ENCODE results near the gene GRK5.

Gene GRK5

DNA sequence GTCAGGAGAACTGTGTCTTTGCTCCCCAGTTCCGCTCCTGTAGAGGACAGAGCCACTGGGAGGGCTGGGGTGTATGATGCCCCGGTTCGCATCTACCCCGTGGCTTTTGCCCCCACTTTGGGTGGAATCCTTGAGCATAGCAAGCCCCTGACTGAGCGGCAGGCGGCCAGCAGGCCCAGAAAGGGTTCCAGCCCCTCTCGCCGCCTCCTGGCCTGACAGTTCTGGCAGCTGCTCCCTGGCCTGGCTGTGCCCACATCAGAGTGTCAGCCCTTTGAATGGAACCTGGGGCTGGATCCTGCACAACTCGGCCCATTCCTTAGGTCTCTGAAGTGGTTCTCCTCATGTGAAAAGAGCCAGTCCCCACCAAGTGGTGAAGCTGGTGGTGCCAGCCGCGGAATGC lies 106.7 kb downstream of the GRK5 start:
- Histone ChIP-seq H3K79me1 (ENCODE audit: low read depth, low read length) (peaks cover 3% of the 10 kb centered on the region), H3K27ac (replicated peaks; ENCODE audit: low read length) (no peak overlapping the region), H3K4ac (ENCODE audit: low read length) (no peak overlapping the region), H3K23ac (ENCODE audit: low read depth, low read length, poor library complexity) (no peak overlapping the region), H2BK5ac (ENCODE audit: low read length) (peak overlapping the region; percentile 44), H2BK120ac (ENCODE audit: low read depth, low read length) (peak overlapping the region; percentile 36), H3K14ac (ENCODE audit: low read length) (no peak overlapping the region), H3K9ac (ENCODE audit: low read depth, low read length, poor library complexity) (no peak overlapping the region), H3K27me3 (ENCODE audit: control insufficient read depth in 3 of 3, insufficient read depth in 3 of 3, low read depth in 1 of 3, low read length in 3 of 3) (no peaks in the 10 kb centered on the region), H3K36me3 (replicated peaks in 1 of 2; ENCODE audit: control insufficient read depth in 2 of 2, insufficient read depth in 2 of 2, low read length in 2 of 2) (no peaks in the 10 kb centered on the region), H2AK5ac (ENCODE audit: low read depth, low read length) (peak overlapping the region; percentile 74), H3K9me3 (replicated peaks in 1 of 2; ENCODE audit: control insufficient read depth in 2 of 2, insufficient read depth in 1 of 2, low read depth in 1 of 2, low read length in 2 of 2) (no peaks in the 10 kb centered on the region), H2BK15ac (ENCODE audit: low read length) (peak overlapping the region; percentile 82), H3K4me2 (ENCODE audit: insufficient read depth, low read length, poor library complexity, severe bottlenecking) (no peak overlapping the region), H4K8ac (ENCODE audit: low read depth, low read length) (no peak overlapping the region), H3K4me1 (ENCODE audit: control insufficient read depth in 2 of 2, insufficient read depth in 1 of 2, low read depth in 1 of 2, low read length in 2 of 2) (peaks cover 43 to 48% of the 10 kb centered on the region in 2 donors), H2BK12ac (ENCODE audit: low read length) (no peak overlapping the region), H4K91ac (ENCODE audit: low read depth, low read length, poor library complexity) (no peak overlapping the region), H3K18ac (ENCODE audit: low read length) (peak overlapping the region; percentile 76), H2AFZ (ENCODE audit: low read length) (no peak overlapping the region), H3K4me3 (ENCODE audit: low read length in 2 of 2) (no peak overlapping the region)
- no CpG with 5 or more reads among the region's 11 CpGs for WGBS, 2 donors (ENCODE audit: extremely low coverage in 2 of 2, insufficient read length in 2 of 2, insufficient replicate concordance in 1 of 2)
- DNase-seq (ENCODE audit: low spot score) = no peak

- Histone ChIP-seq H3K4me3 (ENCODE audit: low read length in 2 of 2) (no peak overlapping the region), H3K27ac (replicated peaks; ENCODE audit: low read length) (no peak overlapping the region), H3K18ac (ENCODE audit: low read length) (peak overlapping the region; percentile 76), H3K27me3 (ENCODE audit: control insufficient read depth in 3 of 3, insufficient read depth in 3 of 3, low read depth in 1 of 3, low read length in 3 of 3) (no peaks in the 10 kb centered on the region), H2BK120ac (ENCODE audit: low read depth, low read length) (peak overlapping the region; percentile 36), H2AFZ (ENCODE audit: low read length) (no peak overlapping the region), H3K14ac (ENCODE audit: low read length) (no peak overlapping the region), H3K23ac (ENCODE audit: low read depth, low read length, poor library complexity) (no peak overlapping the region), H3K9ac (ENCODE audit: low read depth, low read length, poor library complexity) (no peak overlapping the region), H3K4me2 (ENCODE audit: insufficient read depth, low read length, poor library complexity, severe bottlenecking) (no peak overlapping the region), H3K4me1 (ENCODE audit: control insufficient read depth in 2 of 2, insufficient read depth in 1 of 2, low read depth in 1 of 2, low read length in 2 of 2) (peaks cover 44 to 49% of the 10 kb centered on the region in 2 donors), H3K79me1 (ENCODE audit: low read depth, low read length) (peaks cover 5% of the 10 kb centered on the region), H3K4ac (ENCODE audit: low read length) (no peak overlapping the region), H3K36me3 (replicated peaks in 1 of 2; ENCODE audit: control insufficient read depth in 2 of 2, insufficient read depth in 2 of 2, low read length in 2 of 2) (no peaks in the 10 kb centered on the region), H4K8ac (ENCODE audit: low read depth, low read length) (no peak overlapping the region), H2BK12ac (ENCODE audit: low read length) (peak overlapping the region; percentile 46), H4K91ac (ENCODE audit: low read depth, low read length, poor library complexity) (no peak overlapping the region), H2BK15ac (ENCODE audit: low read length) (peak overlapping the region; percentile 82), H3K9me3 (replicated peaks in 1 of 2; ENCODE audit: control insufficient read depth in 2 of 2, insufficient read depth in 1 of 2, low read depth in 1 of 2, low read length in 2 of 2) (no peaks in the 10 kb centered on the region), H2BK5ac (ENCODE audit: low read length) (peak overlapping the region; percentile 31), H2AK5ac (ENCODE audit: low read depth, low read length) (peak overlapping the region; percentile 36)
- WGBS, 2 donors (ENCODE audit: extremely low coverage in 2 of 2, insufficient read length in 2 of 2, insufficient replicate concordance in 1 of 2) = no CpG with 5 or more reads among the region's 7 CpGs
- no peak for DNase-seq (ENCODE audit: low spot score)
These were observed 107.1 kb downstream of the GRK5 start for GRCh38 chr10:119314486-119314885.

GRCh38 chr10:119315128-119316001 lies 108.0 kb downstream of the GRK5 start:
- no peak overlapping the region for H3K14ac ChIP-seq (ENCODE audit: low read length)
- peak overlapping the region; percentile 35 for H3K27ac ChIP-seq (replicated peaks; ENCODE audit: low read length)
- H4K91ac ChIP-seq (ENCODE audit: low read depth, low read length, poor library complexity) = no peak overlapping the region
- H3K4me1 ChIP-seq (ENCODE audit: control insufficient read depth in 2 of 2, insufficient read depth in 1 of 2, low read depth in 1 of 2, low read length in 2 of 2) = peaks cover 44 to 57% of the 10 kb centered on the region in 2 donors
- DNase-seq (ENCODE audit: low spot score) = peak; percentile 40
- H2BK120ac ChIP-seq (ENCODE audit: low read depth, low read length) = no peak overlapping the region
- H3K23ac ChIP-seq (ENCODE audit: low read depth, low read length, poor library complexity) = no peak overlapping the region
- no CpG with 5 or more reads among the region's 16 CpGs for WGBS, 2 donors (ENCODE audit: extremely low coverage in 2 of 2, insufficient read length in 2 of 2, insufficient replicate concordance in 1 of 2)
- no peak overlapping the region for H3K4me3 ChIP-seq (ENCODE audit: low read length in 2 of 2)
- H3K4me2 ChIP-seq (ENCODE audit: insufficient read depth, low read length, poor library complexity, severe bottlenecking) = no peak overlapping the region
- H3K36me3 ChIP-seq (replicated peaks in 1 of 2; ENCODE audit: control insufficient read depth in 2 of 2, insufficient read depth in 2 of 2, low read length in 2 of 2) = no peaks in the 10 kb centered on the region
- H2BK15ac ChIP-seq (ENCODE audit: low read length) = no peak overlapping the region
- H3K18ac ChIP-seq (ENCODE audit: low read length) = peak overlapping the region; percentile 67
- peak overlapping the region; percentile 3 for H2AFZ ChIP-seq (ENCODE audit: low read length)
- H3K27me3 ChIP-seq (ENCODE audit: control insufficient read depth in 3 of 3, insufficient read depth in 3 of 3, low read depth in 1 of 3, low read length in 3 of 3) = no peaks in the 10 kb centered on the region
- no peak overlapping the region for H2BK5ac ChIP-seq (ENCODE audit: low read length)
- no peak overlapping the region for H3K9ac ChIP-seq (ENCODE audit: low read depth, low read length, poor library complexity)
- no peak overlapping the region for H4K8ac ChIP-seq (ENCODE audit: low read depth, low read length)
- H2BK12ac ChIP-seq (ENCODE audit: low read length) = no peak overlapping the region
- no peaks in the 10 kb centered on the region for H3K9me3 ChIP-seq (replicated peaks in 1 of 2; ENCODE audit: control insufficient read depth in 2 of 2, insufficient read depth in 1 of 2, low read depth in 1 of 2, low read length in 2 of 2)
- H3K79me1 ChIP-seq (ENCODE audit: low read depth, low read length) = peaks cover 5% of the 10 kb centered on the region
- peak overlapping the region; percentile 36 for H2AK5ac ChIP-seq (ENCODE audit: low read depth, low read length)
- no peak overlapping the region for H3K4ac ChIP-seq (ENCODE audit: low read length)

GRCh38 chr10:119316002-119316358 lies 108.6 kb downstream of the GRK5 start:
- peaks cover 44 to 60% of the 10 kb centered on the region in 2 donors for H3K4me1 ChIP-seq (ENCODE audit: control insufficient read depth in 2 of 2, insufficient read depth in 1 of 2, low read depth in 1 of 2, low read length in 2 of 2)
- H2BK120ac ChIP-seq (ENCODE audit: low read depth, low read length) = no peak overlapping the region
- no peak overlapping the region for H3K4me3 ChIP-seq (ENCODE audit: low read length in 2 of 2)
- H4K8ac ChIP-seq (ENCODE audit: low read depth, low read length) = no peak overlapping the region
- no peak overlapping the region for H2BK15ac ChIP-seq (ENCODE audit: low read length)
- no peak overlapping the region for H4K91ac ChIP-seq (ENCODE audit: low read depth, low read length, poor library complexity)
- no peak overlapping the region for H3K9ac ChIP-seq (ENCODE audit: low read depth, low read length, poor library complexity)
- DNase-seq (ENCODE audit: low spot score) = no peak
- peak overlapping the region; percentile 35 for H2AK5ac ChIP-seq (ENCODE audit: low read depth, low read length)
- peaks cover 5% of the 10 kb centered on the region for H3K79me1 ChIP-seq (ENCODE audit: low read depth, low read length)
- H2AFZ ChIP-seq (ENCODE audit: low read length) = peak overlapping the region; percentile 3
- H3K36me3 ChIP-seq (replicated peaks in 1 of 2; ENCODE audit: control insufficient read depth in 2 of 2, insufficient read depth in 2 of 2, low read length in 2 of 2) = no peaks in the 10 kb centered on the region
- no CpG with 5 or more reads among the region's 2 CpGs for WGBS, 2 donors (ENCODE audit: extremely low coverage in 2 of 2, insufficient read length in 2 of 2, insufficient replicate concordance in 1 of 2)
- H3K18ac ChIP-seq (ENCODE audit: low read length) = peak overlapping the region; percentile 83
- peak overlapping the region; percentile 91 for H3K27ac ChIP-seq (replicated peaks; ENCODE audit: low read length)
- no peak overlapping the region for H2BK12ac ChIP-seq (ENCODE audit: low read length)
- no peak overlapping the region for H3K23ac ChIP-seq (ENCODE audit: low read depth, low read length, poor library complexity)
- H3K27me3 ChIP-seq (ENCODE audit: control insufficient read depth in 3 of 3, insufficient read depth in 3 of 3, low read depth in 1 of 3, low read length in 3 of 3) = no peaks in the 10 kb centered on the region
- no peak overlapping the region for H3K4ac ChIP-seq (ENCODE audit: low read length)
- H3K14ac ChIP-seq (ENCODE audit: low read length) = no peak overlapping the region
- no peaks in the 10 kb centered on the region for H3K9me3 ChIP-seq (replicated peaks in 1 of 2; ENCODE audit: control insufficient read depth in 2 of 2, insufficient read depth in 1 of 2, low read depth in 1 of 2, low read length in 2 of 2)
- no peak overlapping the region for H2BK5ac ChIP-seq (ENCODE audit: low read length)
- no peak overlapping the region for H3K4me2 ChIP-seq (ENCODE audit: insufficient read depth, low read length, poor library complexity, severe bottlenecking)
